Activated naive CD4-positive, alpha-beta T cell treated with anti-CD3 and anti-CD28 coated beads for 36 hours (primary cell): ENCODE results near the gene SH3BP1. TPM values are rescaled to one million over a fixed set of nuclear protein-coding genes. Genes with fewer than 3 reads are reported as not detected.

Experiments
- total RNA-seq, 2 experiments: library from RNA; stranded (reverse); gene quantifications; one replicate each; pipeline ENCODE4 v1.2.3, GENCODE V29; 2021

Gene SH3BP1
- total RNA-seq, 2 experiments from 2014 or later, result 45.9 to 51.0 TPM

Other genes with a start within 250 kb of the SH3BP1 start
- under 1 TPM; 0.57 to 0.79 TPM for gene ELFN2, start 212.2 kb upstream of the SH3BP1 start, total RNA-seq
- gene MFNG, start 153.3 kb upstream of the SH3BP1 start, total RNA-seq, result 10 to 100 TPM; 83.1 to 90.9 TPM
- not detected for gene CARD10, start 120.3 kb upstream of the SH3BP1 start, total RNA-seq
- 1 to 10 TPM; 1.9 to 2.8 TPM for gene CDC42EP1, start 79.2 kb upstream of the SH3BP1 start, total RNA-seq
- gene LGALS2, start 59.6 kb upstream of the SH3BP1 start, total RNA-seq, result not detected
- 10 to 100 TPM; 46.1 to 49.1 TPM for gene GGA1, start 30.8 kb upstream of the SH3BP1 start, total RNA-seq
- 10 to 100 TPM; 17.4 to 19.2 TPM for gene PDXP, start 19.1 kb downstream of the SH3BP1 start, total RNA-seq
- gene LGALS1, start 36.0 kb downstream of the SH3BP1 start, total RNA-seq, result 10 to 100 TPM; 62.7 to 70.2 TPM
- gene NOL12, start 46.7 kb downstream of the SH3BP1 start, total RNA-seq, result 10 to 100 TPM; 26.7 to 30.4 TPM
- gene TRIOBP, start 57.4 kb downstream of the SH3BP1 start, total RNA-seq, result 10 to 100 TPM; 17.5 to 18.8 TPM
- 10 to 100 TPM; 26.9 to 27.2 TPM for gene GCAT, start 168.3 kb downstream of the SH3BP1 start, total RNA-seq
- not detected for gene GALR3, start 183.7 kb downstream of the SH3BP1 start, total RNA-seq
- 10 to 100 TPM; 13.5 to 15.6 TPM for gene ANKRD54, start 204.7 kb downstream of the SH3BP1 start, total RNA-seq
- 100 to 1,000 TPM; 776 to 797 TPM for gene EIF3L, start 209.8 kb downstream of the SH3BP1 start, total RNA-seq